ENCODE results near the gene ARHGAP26. TPM values are rescaled to one million over a fixed set of nuclear protein-coding genes. Genes with fewer than 3 reads are reported as not detected.

Gene ARHGAP26, protein sequence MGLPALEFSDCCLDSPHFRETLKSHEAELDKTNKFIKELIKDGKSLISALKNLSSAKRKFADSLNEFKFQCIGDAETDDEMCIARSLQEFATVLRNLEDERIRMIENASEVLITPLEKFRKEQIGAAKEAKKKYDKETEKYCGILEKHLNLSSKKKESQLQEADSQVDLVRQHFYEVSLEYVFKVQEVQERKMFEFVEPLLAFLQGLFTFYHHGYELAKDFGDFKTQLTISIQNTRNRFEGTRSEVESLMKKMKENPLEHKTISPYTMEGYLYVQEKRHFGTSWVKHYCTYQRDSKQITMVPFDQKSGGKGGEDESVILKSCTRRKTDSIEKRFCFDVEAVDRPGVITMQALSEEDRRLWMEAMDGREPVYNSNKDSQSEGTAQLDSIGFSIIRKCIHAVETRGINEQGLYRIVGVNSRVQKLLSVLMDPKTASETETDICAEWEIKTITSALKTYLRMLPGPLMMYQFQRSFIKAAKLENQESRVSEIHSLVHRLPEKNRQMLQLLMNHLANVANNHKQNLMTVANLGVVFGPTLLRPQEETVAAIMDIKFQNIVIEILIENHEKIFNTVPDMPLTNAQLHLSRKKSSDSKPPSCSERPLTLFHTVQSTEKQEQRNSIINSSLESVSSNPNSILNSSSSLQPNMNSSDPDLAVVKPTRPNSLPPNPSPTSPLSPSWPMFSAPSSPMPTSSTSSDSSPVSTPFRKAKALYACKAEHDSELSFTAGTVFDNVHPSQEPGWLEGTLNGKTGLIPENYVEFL
- total RNA-seq (13.9 and 16.2 TPM in 2 replicates), polyA plus RNA-seq (2.1 and 3.1 TPM in 2 replicates), polyA minus RNA-seq (15.0 and 20.3 TPM in 2 replicates), Bru-seq, nascent RNA (percentile 61 among the genes with signal in this experiment), BruChase-seq, experiment 1, labeled RNA remaining after a 6-hour chase (percentile 50 among the genes with signal in this experiment), BruChase-seq, experiment 2, labeled RNA remaining after a 2-hour chase (percentile 52 among the genes with signal in this experiment)
- 2.1 and 2.3 TPM in 2 replicates for polyA plus RNA-seq (2011; cell fraction: cytosol; rRNA removed)
- 13.5 and 13.8 TPM in 2 replicates for polyA plus RNA-seq (2011; cell fraction: nucleus; rRNA removed)
- 6.4 and 7.9 TPM in 2 replicates for polyA plus RNA-seq (2012)
- polyA minus RNA-seq (2011; cell fraction: cytosol; rRNA and poly(A)+ RNA removed), result 1.6 TPM
- 48.6 and 60.0 TPM in 2 replicates for polyA minus RNA-seq (2011; cell fraction: nucleus; rRNA and poly(A)+ RNA removed)
- long read RNA-seq, partial matches to known transcripts, result 1 of 8 reads
- long read RNA-seq, other reads (novel, unspliced or antisense), result 7 of 8 reads

DNA sequence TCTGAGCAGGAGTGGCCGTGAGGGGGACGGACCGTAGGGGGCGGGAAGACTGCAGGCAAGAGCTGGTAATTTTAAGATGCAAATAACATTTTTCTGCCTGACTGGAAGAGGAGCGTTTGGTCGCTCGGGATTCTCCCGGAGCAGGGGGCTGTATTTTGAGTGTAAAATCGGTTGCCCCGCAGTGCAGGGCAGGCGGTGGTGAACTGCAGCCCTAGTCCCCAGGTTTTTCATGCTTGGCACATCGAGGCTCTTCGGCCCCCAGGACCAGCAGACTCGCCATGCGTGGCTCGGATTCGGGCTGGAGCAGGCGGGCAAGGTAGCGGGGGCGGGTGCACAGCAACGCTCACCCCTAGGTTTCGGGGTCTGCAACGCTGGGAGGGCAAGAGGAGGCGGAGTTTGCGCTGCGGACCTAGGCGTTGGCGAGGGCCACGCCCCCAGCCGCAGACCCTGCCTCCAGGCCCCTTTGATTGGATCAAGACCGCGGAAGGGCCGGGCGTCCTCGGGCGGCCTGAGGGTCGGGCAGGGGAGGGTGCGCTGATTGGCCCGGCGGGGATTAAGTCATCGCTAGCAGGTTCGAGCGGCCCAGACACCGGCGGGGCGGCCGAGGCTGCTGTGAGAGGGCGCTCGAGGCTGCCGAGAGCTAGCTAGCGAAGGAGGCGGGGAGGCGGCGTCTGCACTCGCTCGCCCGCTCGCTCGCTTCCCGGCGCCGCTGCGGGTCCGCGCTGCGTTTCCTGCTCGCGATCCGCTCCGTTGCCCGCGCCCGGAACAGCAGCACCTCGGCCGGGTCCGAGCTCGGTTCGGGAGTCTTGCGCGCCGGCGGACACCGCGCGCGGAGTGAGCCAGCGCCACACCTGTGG, at the start of gene ARHGAP26:
Gene ARHGAP26 (plus strand): TSS at position 585 of the 857 bp plus-strand sequence. CDS start 385 bp downstream, outside the sequence.
- H4K20me1 ChIP-seq (replicated peaks; ENCODE audit: control insufficient read depth, extremely low read depth, insufficient read depth, low read length), result no peaks in the 10 kb centered on the region
- H3K4me1 ChIP-seq (ENCODE audit: control insufficient read depth, extremely low read depth, insufficient read depth, low read length), result peaks cover 10% of the 10 kb centered on the region
- H3K27ac ChIP-seq (ENCODE audit: insufficient read depth, low read depth, low read length), result peak within 1 kb of the TSS; percentile 33
- H2AFZ ChIP-seq (ENCODE audit: low read depth, low read length), result peak within 1 kb of the TSS; percentile 77
- FAIRE-seq (peak; percentile 98), DNase-seq (ENCODE audit: low read depth, low spot score) (peak; percentile 98)
- no peaks in the 10 kb centered on the region for H3K9me1 ChIP-seq (replicated peaks; ENCODE audit: control insufficient read depth, extremely low read depth, insufficient read depth, low read length)
- no peaks in the 10 kb centered on the region for H3K36me3 ChIP-seq (ENCODE audit: control insufficient read depth in 2 of 2, extremely low read depth in 1 of 2, insufficient read depth in 2 of 2, low read length in 2 of 2)
- H3K4me3 ChIP-seq (replicated peaks in 1 of 3; ENCODE audit: insufficient read depth in 1 of 3, low read depth in 1 of 3, low read length in 3 of 3), result peak within 1 kb of the TSS; percentile 49 to 86 (median 74)
- peak; percentile 70 for TF ChIP-seq POLR2A (IDR thresholded peaks at IDR 0.05; ENCODE audit: low read depth, low read length)
- no peak for TF ChIP-seq FOS (IDR thresholded peaks at IDR 0.05; ENCODE audit: borderline replicate concordance, insufficient read depth, low read length)
- TF ChIP-seq, protein P1, sequence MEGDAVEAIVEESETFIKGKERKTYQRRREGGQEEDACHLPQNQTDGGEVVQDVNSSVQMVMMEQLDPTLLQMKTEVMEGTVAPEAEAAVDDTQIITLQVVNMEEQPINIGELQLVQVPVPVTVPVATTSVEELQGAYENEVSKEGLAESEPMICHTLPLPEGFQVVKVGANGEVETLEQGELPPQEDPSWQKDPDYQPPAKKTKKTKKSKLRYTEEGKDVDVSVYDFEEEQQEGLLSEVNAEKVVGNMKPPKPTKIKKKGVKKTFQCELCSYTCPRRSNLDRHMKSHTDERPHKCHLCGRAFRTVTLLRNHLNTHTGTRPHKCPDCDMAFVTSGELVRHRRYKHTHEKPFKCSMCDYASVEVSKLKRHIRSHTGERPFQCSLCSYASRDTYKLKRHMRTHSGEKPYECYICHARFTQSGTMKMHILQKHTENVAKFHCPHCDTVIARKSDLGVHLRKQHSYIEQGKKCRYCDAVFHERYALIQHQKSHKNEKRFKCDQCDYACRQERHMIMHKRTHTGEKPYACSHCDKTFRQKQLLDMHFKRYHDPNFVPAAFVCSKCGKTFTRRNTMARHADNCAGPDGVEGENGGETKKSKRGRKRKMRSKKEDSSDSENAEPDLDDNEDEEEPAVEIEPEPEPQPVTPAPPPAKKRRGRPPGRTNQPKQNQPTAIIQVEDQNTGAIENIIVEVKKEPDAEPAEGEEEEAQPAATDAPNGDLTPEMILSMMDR (IDR thresholded peaks at IDR 0.05; ENCODE audit: extremely low read depth in 1 of 2, insufficient read depth in 1 of 2, low read depth in 1 of 2, low read length in 2 of 2), result peak in 1 of 2 donors; percentile 61
- TF ChIP-seq POLR2AphosphoS5 (IDR thresholded peaks at IDR 0.05; ENCODE audit: insufficient read depth, low read depth, low read length), result peak; percentile 70
- TF ChIP-seq MYC (IDR thresholded peaks at IDR 0.05; ENCODE audit: low read depth, low read length), result peak; percentile 1
- H3K27me3 ChIP-seq (ENCODE audit: control insufficient read depth in 2 of 2, insufficient read depth in 2 of 2, low read length in 2 of 2), result no peaks in the 10 kb centered on the region
- H3K79me2 ChIP-seq (ENCODE audit: control insufficient read depth, insufficient read depth, low read length), result no peaks in the 10 kb centered on the region
- CTCF ChIA-PET, result interaction anchor here (0.6 to 6.6 kb wide), 27 partner anchors 10 to 119 kb away, joined by 3 to 92 read pairs (median 7); no protein-coding TSS in a partner anchor
- dilution Hi-C loops (cut with MboI; ENCODE audit: extremely low pct_ligation_motif_present, low sequenced_read_pairs), result no loop called here
- no TSS peak for BruUV-seq (replicated peaks)
- H3K9ac ChIP-seq (replicated peaks; ENCODE audit: extremely low read depth, insufficient read depth, low read length), result peak within 1 kb of the TSS; percentile 71
- POLR2A ChIA-PET, result interaction anchor here (1.2 kb wide), 1 partner anchor 10 kb away, joined by 3 read pairs; no protein-coding TSS in a partner anchor
- H3K9me3 ChIP-seq (replicated peaks; ENCODE audit: control insufficient read depth, insufficient read depth, low read length), result no peaks in the 10 kb centered on the region
- intact Hi-C loops (cut with micrococcal nuclease), result loop anchor here (1.0 to 2.0 kb wide), 4 partner anchors 53 to 105 kb away; no protein-coding TSS in a partner anchor
- H3K4me2 ChIP-seq (ENCODE audit: insufficient read depth, low read length), result peak within 1 kb of the TSS; percentile 84
